ENCODE data around the gene MYRIP. TPM values are rescaled to one million over a fixed set of nuclear protein-coding genes. Genes with fewer than 3 reads are reported as not detected.

The MYRIP gene
- total RNA-seq, 4 donors from 2014 or later: 1.6 to 7.1 (median 3.6) TPM

DNA sequence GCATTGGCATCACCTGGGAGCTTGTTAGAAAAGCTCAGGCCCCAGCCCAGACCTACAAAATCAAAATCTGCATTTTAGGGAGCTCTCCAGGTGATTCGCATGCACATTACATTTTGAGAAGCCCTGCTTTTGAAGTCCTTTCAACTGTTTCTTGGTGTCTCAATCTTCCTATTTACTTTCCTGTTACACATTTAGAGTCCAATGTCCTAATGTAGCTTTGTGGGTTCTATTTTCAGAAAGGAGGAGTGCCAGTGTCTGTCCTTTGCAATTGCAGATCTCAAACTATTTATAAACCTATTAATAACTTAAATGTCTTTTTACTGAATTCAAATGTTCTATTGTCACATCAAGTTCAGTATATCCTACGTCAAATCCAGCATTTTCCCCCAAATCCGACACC, 27.8 kb upstream of the MYRIP start:
- Histone ChIP-seq H3K4me1 (no peaks in the 10 kb centered on the region), H3K4me3 (replicated peaks in 1 of 3) (no peak overlapping the region), H3K27me3 (no peaks in the 10 kb centered on the region), H3K9me3 (no peaks in the 10 kb centered on the region), H3K36me3 (no peaks in the 10 kb centered on the region), H3K27ac (no peak overlapping the region)
- WGBS, 2 donors: 50 to 79% methylated on average over 3 of the region's 3 CpGs
- TF ChIP-seq POLR2A (IDR thresholded peaks at IDR 0.05): no peak
- TF ChIP-seq, protein P1, sequence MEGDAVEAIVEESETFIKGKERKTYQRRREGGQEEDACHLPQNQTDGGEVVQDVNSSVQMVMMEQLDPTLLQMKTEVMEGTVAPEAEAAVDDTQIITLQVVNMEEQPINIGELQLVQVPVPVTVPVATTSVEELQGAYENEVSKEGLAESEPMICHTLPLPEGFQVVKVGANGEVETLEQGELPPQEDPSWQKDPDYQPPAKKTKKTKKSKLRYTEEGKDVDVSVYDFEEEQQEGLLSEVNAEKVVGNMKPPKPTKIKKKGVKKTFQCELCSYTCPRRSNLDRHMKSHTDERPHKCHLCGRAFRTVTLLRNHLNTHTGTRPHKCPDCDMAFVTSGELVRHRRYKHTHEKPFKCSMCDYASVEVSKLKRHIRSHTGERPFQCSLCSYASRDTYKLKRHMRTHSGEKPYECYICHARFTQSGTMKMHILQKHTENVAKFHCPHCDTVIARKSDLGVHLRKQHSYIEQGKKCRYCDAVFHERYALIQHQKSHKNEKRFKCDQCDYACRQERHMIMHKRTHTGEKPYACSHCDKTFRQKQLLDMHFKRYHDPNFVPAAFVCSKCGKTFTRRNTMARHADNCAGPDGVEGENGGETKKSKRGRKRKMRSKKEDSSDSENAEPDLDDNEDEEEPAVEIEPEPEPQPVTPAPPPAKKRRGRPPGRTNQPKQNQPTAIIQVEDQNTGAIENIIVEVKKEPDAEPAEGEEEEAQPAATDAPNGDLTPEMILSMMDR (IDR thresholded peaks at IDR 0.05): no peak
- no peak for DNase-seq
- intact Hi-C loops (cut with DNase I): no loop called here

DNA sequence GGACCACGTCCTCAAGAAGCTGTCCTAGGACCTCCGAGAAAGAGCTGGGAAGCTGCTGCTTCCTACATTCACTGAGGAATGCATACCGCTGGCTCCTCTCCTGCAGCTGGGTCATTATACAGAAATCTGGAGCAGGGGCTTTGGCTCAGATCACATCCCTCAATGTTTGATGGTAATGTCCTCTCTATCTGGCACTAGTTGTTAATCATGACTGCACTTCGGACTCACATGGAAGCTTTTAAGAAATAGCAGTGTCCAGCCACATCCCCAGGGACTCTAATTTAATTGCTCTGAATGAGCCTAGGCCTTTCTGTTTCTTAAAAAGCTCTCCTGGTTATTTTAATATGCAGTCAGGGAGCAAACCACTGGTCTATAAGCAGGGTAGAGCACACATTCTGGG, 25.7 kb upstream of the MYRIP start:
- TF ChIP-seq, protein P1 (IDR thresholded peaks at IDR 0.05): no peak
- no peak for TF ChIP-seq POLR2A (IDR thresholded peaks at IDR 0.05)
- Histone ChIP-seq H3K36me3 (no peaks in the 10 kb centered on the region), H3K27ac (no peak overlapping the region), H3K9me3 (no peaks in the 10 kb centered on the region), H3K27me3 (no peaks in the 10 kb centered on the region), H3K4me1 (no peaks in the 10 kb centered on the region), H3K4me3 (replicated peaks in 1 of 3) (no peak overlapping the region)
- intact Hi-C loops (cut with DNase I): no loop called here
- DNase-seq: no peak
- WGBS, 2 donors: 57 to 82% methylated on average over 4 of the region's 4 CpGs

DNA sequence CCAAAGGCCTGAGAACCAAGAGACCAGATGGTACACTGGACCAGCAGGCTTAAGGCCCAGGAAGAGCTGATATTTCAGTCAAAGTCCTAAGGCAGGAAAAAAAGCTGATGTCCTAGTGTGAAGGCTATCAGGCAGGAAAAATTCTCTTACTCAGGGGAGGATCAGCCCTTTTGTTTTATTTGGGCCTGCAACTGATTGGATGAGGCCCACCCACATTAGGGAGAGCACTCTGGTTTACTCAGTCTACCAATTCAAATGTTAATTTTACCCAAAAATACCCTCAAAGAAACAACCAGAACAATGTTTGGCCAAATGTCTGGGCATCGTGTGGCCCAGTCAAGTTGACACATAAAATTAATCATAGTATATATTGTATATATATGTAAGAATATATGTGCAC, 24.5 kb upstream of the MYRIP start:
- DNase-seq: no peak
- no peak for TF ChIP-seq POLR2A (IDR thresholded peaks at IDR 0.05)
- TF ChIP-seq, protein P1 (IDR thresholded peaks at IDR 0.05): no peak
- H3K27me3 ChIP-seq: no peaks in the 10 kb centered on the region
- no peaks in the 10 kb centered on the region for H3K36me3 ChIP-seq
- H3K4me3 ChIP-seq (replicated peaks in 1 of 3): no peak overlapping the region
- H3K4me1 ChIP-seq: no peaks in the 10 kb centered on the region
- H3K27ac ChIP-seq: no peak overlapping the region
- no peaks in the 10 kb centered on the region for H3K9me3 ChIP-seq
- intact Hi-C loops (cut with DNase I): no loop called here
- WGBS, 2 donors: 88 to 95% methylated on average over 1 of the region's 1 CpG

DNA sequence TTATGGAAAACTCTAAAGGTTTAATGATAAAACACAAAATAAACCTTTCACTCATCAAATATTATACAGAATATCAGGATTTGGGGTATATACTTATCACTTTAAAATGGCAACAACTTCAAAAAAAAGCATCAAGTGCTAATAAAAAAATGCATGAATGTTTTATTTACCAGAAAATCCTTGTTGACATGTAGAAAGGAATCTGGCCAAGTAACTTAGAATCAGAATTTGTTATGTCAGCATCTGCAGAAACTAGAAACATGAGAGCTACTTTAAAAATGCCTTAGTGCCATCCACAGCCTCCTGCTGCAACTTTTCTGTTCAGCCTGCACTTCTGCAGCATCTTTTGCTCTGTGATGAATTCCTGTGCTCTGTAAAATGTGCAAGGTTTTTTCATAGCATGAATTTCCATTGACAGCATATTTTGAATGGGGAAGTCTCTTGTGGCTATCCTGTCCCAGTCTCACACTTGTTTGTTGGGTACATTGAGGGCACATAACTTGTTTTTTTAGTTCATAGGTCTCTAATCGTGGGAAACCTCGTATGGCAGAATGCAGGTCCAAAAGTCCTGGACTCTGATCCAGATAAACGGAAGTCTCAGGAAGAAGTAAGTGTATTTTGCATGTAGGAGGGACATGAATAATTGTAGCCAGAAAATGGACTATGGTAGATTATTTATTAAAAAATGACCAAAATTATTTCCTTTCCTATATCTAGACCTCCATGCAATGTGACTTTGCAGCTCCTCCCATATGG, 21.1 kb upstream of the MYRIP start:
- H3K9me3 ChIP-seq: no peaks in the 10 kb centered on the region
- H3K4me1 ChIP-seq: no peaks in the 10 kb centered on the region
- H3K36me3 ChIP-seq: no peaks in the 10 kb centered on the region
- TF ChIP-seq, protein P1 (IDR thresholded peaks at IDR 0.05): no peak
- TF ChIP-seq POLR2A (IDR thresholded peaks at IDR 0.05): no peak
- DNase-seq: no peak
- no peaks in the 10 kb centered on the region for H3K27me3 ChIP-seq
- no peak overlapping the region for H3K27ac ChIP-seq
- H3K4me3 ChIP-seq (replicated peaks in 1 of 3): no peak overlapping the region
- intact Hi-C loops (cut with DNase I): no loop called here
- WGBS, 2 donors: 83 to 88% methylated on average over 3 of the region's 3 CpGs

DNA sequence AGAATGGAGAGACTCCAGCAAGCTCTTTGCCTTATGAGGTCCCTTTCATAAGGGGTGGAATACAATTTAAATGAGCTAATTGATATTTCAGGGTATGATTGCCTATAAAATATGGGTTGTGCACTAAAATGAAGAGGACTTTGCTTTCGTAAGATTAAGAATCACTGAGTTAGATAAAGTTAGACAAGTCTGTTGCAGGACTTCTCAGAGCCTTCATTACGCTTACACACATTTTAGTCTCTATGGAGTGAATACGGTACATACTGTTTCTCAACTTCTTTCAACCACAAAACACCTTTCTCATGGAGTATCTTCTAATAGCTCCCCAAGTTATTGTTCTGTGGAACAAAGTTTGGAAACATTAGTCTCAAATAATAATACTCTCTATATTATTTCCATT, 17.8 kb upstream of the MYRIP start:
- intact Hi-C loops (cut with DNase I): no loop called here
- no peak for DNase-seq
- no peaks in the 10 kb centered on the region for H3K36me3 ChIP-seq
- no peaks in the 10 kb centered on the region for H3K27me3 ChIP-seq
- no peaks in the 10 kb centered on the region for H3K4me1 ChIP-seq
- H3K9me3 ChIP-seq: no peaks in the 10 kb centered on the region
- TF ChIP-seq POLR2A (IDR thresholded peaks at IDR 0.05): no peak
- WGBS, 2 donors: 97 to 99% methylated on average over 3 of the region's 3 CpGs
- no peak overlapping the region for H3K4me3 ChIP-seq (replicated peaks in 1 of 3)
- H3K27ac ChIP-seq: no peak overlapping the region

Data from thyroid gland (tissue), 4 donors.